Measurements from ENCODE around the gene IL1RAPL1. TPM values are rescaled to one million over a fixed set of nuclear protein-coding genes. Genes with fewer than 3 reads are reported as not detected.

The IL1RAPL1 gene
- under 1 TPM in 2 of 4 donors, not detected in 2; 0.16 to 0.46 TPM for total RNA-seq

GRCh38 chrX:28586981-28587551, at the start of gene IL1RAPL1:
Gene IL1RAPL1, plus strand, starts transcription at chrX:28587446.
- intact Hi-C loops (cut with DNase I; ENCODE audit: low total_unique reads) (no loop called here), in situ Hi-C loops (cut with MboI; ENCODE audit: low sequenced_read_pairs in 4 of 4) (no loop called here)
- TF ChIP-seq POLR2A (IDR thresholded peaks at IDR 0.05) (no peak), CTCF (IDR thresholded peaks at IDR 0.05 in 4 of 5, conservative IDR thresholded peaks at IDR 0.05 in 1 of 5) (no peak)
- ATAC-seq (peak; percentile 63 to 65), DNase-seq (no peak)
- H3K4me1 ChIP-seq = no peaks in the 10 kb centered on the region
- no peaks in the 10 kb centered on the region for H3K9me3 ChIP-seq
- H3K27ac ChIP-seq = peak within 1 kb of the TSS in 2 of 4 donors; percentile 28 to 51
- peaks cover 0 to 12% (median 0%) of the 10 kb centered on the region in 3 donors for H3K27me3 ChIP-seq
- H3K4me3 ChIP-seq = peak within 1 kb of the TSS; percentile 34 to 45 (median 38)
- H3K36me3 ChIP-seq = no peaks in the 10 kb centered on the region

GRCh38 chrX:28542791-28543190, 44.5 kb upstream of the IL1RAPL1 start:
- Histone ChIP-seq H3K27ac (no peak overlapping the region), H3K27me3 (no peaks in the 10 kb centered on the region), H3K36me3 (no peaks in the 10 kb centered on the region), H3K4me1 (no peaks in the 10 kb centered on the region), H3K4me3 (no peak overlapping the region), H3K9me3 (no peaks in the 10 kb centered on the region)
- in situ Hi-C loops (cut with MboI; ENCODE audit: low sequenced_read_pairs in 4 of 4) = no loop called here
- intact Hi-C loops (cut with DNase I; ENCODE audit: low total_unique reads) = no loop called here
- DNase-seq (no peak), ATAC-seq (no peak)
- TF ChIP-seq POLR2A (IDR thresholded peaks at IDR 0.05) = no peak
- TF ChIP-seq CTCF (IDR thresholded peaks at IDR 0.05 in 4 of 5, conservative IDR thresholded peaks at IDR 0.05 in 1 of 5) = no peak

DNA sequence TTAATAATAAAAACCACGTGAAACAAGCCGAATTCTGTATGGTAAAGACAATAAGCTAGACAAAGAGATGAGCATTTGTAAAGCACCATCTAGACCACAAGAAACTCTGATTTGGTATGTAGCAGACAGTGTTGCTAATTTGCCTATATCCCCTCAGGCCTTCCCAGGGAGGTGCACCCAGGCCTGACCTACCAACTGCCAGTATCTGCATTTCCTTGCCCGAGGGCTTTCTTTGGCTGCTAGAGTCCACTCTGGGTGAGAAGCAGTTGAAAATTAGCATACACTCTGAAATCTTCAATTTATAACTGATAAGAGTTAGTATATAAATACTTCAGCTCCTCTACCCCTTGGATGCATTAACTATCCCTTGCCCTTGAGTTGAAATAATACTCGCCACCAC, 37.4 kb upstream of the IL1RAPL1 start:
- intact Hi-C loops (cut with DNase I; ENCODE audit: low total_unique reads) (no loop called here), in situ Hi-C loops (cut with MboI; ENCODE audit: low sequenced_read_pairs in 4 of 4) (no loop called here)
- TF ChIP-seq POLR2A (IDR thresholded peaks at IDR 0.05) (no peak), CTCF (IDR thresholded peaks at IDR 0.05 in 4 of 5, conservative IDR thresholded peaks at IDR 0.05 in 1 of 5) (no peak)
- Histone ChIP-seq H3K9me3 (no peaks in the 10 kb centered on the region), H3K4me1 (no peaks in the 10 kb centered on the region), H3K27ac (no peak overlapping the region), H3K4me3 (no peak overlapping the region), H3K36me3 (no peaks in the 10 kb centered on the region), H3K27me3 (no peaks in the 10 kb centered on the region)
- DNase-seq (no peak), ATAC-seq (no peak)

DNA sequence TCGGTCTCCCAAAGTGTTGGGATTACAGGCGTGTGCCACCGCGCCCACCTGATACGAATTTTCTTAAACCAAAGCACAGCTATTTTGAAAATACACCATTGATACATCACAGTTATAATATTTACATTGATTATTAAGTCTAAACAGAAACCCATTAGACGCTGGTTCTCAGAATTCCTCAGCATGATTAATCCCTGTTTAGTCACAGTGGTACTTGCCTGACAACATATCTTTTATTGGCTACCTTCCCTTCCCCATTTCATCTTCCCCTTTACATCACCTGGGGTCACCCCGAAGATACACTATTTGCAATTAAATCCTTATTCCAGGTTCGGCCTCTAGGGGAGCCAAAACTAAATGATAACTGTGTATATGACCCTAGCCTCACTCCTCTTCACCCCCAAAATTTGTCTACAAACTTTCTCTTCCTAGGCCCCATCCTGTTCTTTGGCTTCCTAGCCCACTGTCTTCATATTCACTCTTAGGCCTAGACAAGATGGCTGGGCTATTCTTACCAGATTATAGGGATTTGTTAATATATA, 36.8 kb upstream of the IL1RAPL1 start:
- TF ChIP-seq POLR2A (IDR thresholded peaks at IDR 0.05) (no peak), CTCF (IDR thresholded peaks at IDR 0.05 in 4 of 5, conservative IDR thresholded peaks at IDR 0.05 in 1 of 5) (no peak)
- intact Hi-C loops (cut with DNase I; ENCODE audit: low total_unique reads) (no loop called here), in situ Hi-C loops (cut with MboI; ENCODE audit: low sequenced_read_pairs in 4 of 4) (no loop called here)
- H3K27me3 ChIP-seq = no peaks in the 10 kb centered on the region
- no peak for DNase-seq
- no peaks in the 10 kb centered on the region for H3K9me3 ChIP-seq
- H3K4me1 ChIP-seq = no peaks in the 10 kb centered on the region
- H3K36me3 ChIP-seq = no peaks in the 10 kb centered on the region
- no peak overlapping the region for H3K27ac ChIP-seq
- no peak for ATAC-seq
- H3K4me3 ChIP-seq = no peak overlapping the region

DNA sequence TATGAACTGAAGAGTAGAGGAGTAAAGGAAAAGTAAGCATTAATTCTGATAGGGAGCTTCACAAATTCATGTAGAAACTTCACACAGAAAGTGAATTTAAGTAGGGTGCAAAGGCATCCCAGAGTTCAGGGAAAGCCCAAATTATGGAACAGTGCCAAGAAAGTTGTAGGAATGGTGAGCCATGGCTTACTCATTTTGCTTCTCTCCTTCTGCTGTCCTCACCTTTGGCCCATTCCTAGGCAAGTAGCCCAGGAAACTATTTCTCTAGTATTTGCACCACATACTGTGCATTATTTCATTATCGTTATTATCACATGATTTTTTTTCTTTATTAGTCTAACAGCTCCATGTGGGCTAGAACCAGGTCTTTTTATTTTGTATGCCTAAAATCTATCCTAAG, 34.9 kb upstream of the IL1RAPL1 start:
- in situ Hi-C loops (cut with MboI; ENCODE audit: low sequenced_read_pairs in 4 of 4) (no loop called here), intact Hi-C loops (cut with DNase I; ENCODE audit: low total_unique reads) (no loop called here)
- no peak for DNase-seq
- TF ChIP-seq POLR2A (IDR thresholded peaks at IDR 0.05) = no peak
- TF ChIP-seq CTCF (IDR thresholded peaks at IDR 0.05 in 4 of 5, conservative IDR thresholded peaks at IDR 0.05 in 1 of 5) = no peak
- H3K4me3 ChIP-seq = no peak overlapping the region
- no peaks in the 10 kb centered on the region for H3K9me3 ChIP-seq
- H3K36me3 ChIP-seq = no peaks in the 10 kb centered on the region
- no peak overlapping the region for H3K27ac ChIP-seq
- no peak for ATAC-seq
- H3K4me1 ChIP-seq = no peaks in the 10 kb centered on the region
- H3K27me3 ChIP-seq = no peaks in the 10 kb centered on the region

All from gastrocnemius medialis (tissue), 4 donors.